Muscle layer of duodenum (tissue), 2 donors: ENCODE measurements around the gene IFNA16.
"Not testable (repeated sequence)": the region's sequence is repeated elsewhere in the genome, so short reads cannot be mapped to it uniquely, and the experiment has no call there.

Source experiments
- H3K27ac ChIP-seq: one replicate; pipeline ENCODE4 v1.7.0; 2013; ENCODE audit warnings: mild to moderate bottlenecking, low read length
- H3K27me3 ChIP-seq: one replicate; pipeline ENCODE4 v1.7.0; 2013; ENCODE audit warnings: low read depth, mild to moderate bottlenecking, control low read depth, low read length
- H3K36me3 ChIP-seq, 2 donors: one replicate each; pipeline ENCODE4 v1.7.0; 2013; ENCODE audit warnings: low read length in 2 of 2, control low read depth in 1 of 2, mild to moderate bottlenecking in 1 of 2; ENCODE audit not compliant: insufficient read depth in 2 of 2, control insufficient read depth in 1 of 2
- H3K4me1 ChIP-seq, 2 donors: one replicate each; pipeline ENCODE4 v1.7.0; 2013; ENCODE audit warnings: low read length in 2 of 2, mild to moderate bottlenecking in 2 of 2, control low read depth in 1 of 2, moderate library complexity in 1 of 2; ENCODE audit not compliant: insufficient read depth in 2 of 2, control insufficient read depth in 1 of 2
- H3K4me3 ChIP-seq, 2 donors: one replicate each; pipeline ENCODE4 v1.7.0; 2013; ENCODE audit warnings: low read length in 2 of 2, low read depth in 1 of 2, mild to moderate bottlenecking in 1 of 2
- H3K9me3 ChIP-seq, 2 donors: one replicate each; pipeline ENCODE4 v1.7.0; 2013; ENCODE audit warnings: low read length in 2 of 2, control low read depth in 1 of 2, mild to moderate bottlenecking in 1 of 2; ENCODE audit not compliant: control insufficient read depth in 1 of 2
- donor health status: healthy.

Gene IFNA16

DNA sequence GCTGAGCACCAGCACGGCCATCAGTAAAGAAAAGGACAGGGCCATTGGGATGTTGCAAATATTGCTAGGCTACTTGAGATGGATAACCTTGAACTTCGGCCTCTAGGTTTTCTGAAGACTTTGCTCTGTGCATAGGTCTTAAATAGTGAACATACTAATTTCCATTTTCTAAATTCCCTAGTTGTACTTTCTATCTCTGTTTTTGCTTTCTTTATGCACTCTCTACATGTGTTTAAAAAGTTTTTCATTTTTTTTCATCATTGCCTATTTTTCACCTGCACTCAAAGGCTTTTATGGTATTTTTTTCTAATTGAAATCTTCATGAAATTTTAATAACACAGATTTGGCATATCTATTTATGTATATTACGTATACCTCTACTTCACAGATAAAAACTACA lies 29.6 kb downstream of the IFNA16 start, which contains the start of gene IFNA4:
TSS of gene IFNA4 (minus strand) at position 101 of the 400 bp plus-strand sequence. CDS start at position 45, 56 bp downstream.
- not testable (repeated sequence) for H3K4me1 ChIP-seq, H3K27me3 ChIP-seq, H3K27ac ChIP-seq, H3K36me3 ChIP-seq, H3K9me3 ChIP-seq, H3K4me3 ChIP-seq

DNA sequence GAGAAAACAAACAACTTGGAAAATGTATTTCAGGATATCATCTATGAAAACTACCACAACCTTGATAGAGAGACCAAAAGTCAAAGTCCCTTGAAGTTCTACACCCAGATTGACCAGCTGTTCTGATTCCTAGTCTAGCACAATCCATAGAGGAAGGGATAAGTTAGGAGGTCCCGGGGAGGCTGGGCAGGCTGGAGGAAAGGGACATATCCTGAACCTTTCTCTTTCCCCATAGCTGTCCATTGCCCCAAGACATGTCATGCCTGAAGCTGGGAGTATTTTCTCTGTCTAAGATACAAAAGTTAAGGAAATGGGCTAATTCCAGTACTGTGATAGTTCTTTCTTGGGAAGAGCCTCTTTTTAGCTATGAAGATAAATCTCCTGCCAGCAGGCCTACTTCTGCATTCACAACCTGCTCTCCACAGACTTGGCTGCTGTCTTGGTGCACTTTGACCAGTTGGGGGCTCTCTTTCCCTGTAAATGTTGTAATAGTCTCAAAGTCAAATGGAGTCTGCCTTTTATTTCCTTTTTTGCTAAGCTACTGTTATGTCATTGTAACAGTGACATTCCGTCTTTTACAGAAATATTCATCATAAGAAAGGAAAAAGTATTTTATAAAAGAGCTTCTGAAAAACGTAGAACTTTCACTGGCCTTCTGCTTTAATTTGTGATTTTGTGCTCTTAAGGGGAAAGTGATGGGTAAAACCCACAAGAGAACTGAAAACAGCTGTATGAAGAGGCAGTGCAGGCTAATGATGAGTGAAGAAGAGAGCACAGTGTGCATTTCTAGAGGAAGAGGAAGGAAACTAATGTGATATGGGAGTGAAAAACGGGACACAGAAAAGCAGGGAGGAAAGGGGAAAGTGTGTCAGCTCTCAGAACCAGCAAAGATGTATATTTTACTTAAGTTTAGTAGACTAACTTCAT lies 34.0 kb downstream of the IFNA16 start:
- H3K27ac ChIP-seq, H3K4me1 ChIP-seq, H3K36me3 ChIP-seq, H3K4me3 ChIP-seq, H3K9me3 ChIP-seq, H3K27me3 ChIP-seq: not testable (repeated sequence)

DNA sequence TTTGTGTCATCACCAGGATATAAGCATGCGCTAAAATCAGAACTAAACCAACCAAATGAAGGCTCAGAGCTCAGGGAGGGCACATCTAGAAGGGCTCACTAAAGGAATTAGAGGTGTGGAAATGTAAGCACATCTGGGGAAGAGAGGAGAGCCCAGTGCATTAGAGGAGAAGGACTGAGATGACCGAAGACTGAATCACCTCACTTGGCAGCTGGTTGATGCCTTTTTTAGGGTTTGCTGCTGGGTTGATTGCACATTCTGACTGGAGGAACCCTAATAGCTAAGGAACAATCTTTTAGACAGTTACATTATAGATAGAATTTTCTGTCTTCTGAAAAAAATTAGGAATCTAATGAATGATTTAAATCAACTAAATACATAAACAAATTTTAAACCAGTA lies 42.4 kb downstream of the IFNA16 start:
- Histone ChIP-seq H3K36me3 (no peaks in the 10 kb centered on the region), H3K27ac (no peak overlapping the region), H3K27me3 (no peaks in the 10 kb centered on the region), H3K9me3 (no peaks in the 10 kb centered on the region), H3K4me3 (no peak overlapping the region), H3K4me1 (no peaks in the 10 kb centered on the region)

GRCh38 chr9:21172156-21172555 lies 45.0 kb downstream of the IFNA16 start:
- Histone ChIP-seq H3K4me1 (no peaks in the 10 kb centered on the region), H3K4me3 (no peak overlapping the region), H3K27ac (no peak overlapping the region), H3K36me3 (no peaks in the 10 kb centered on the region), H3K9me3 (no peaks in the 10 kb centered on the region), H3K27me3 (no peaks in the 10 kb centered on the region)

- no peaks in the 10 kb centered on the region for H3K36me3 ChIP-seq
- H3K9me3 ChIP-seq, result no peaks in the 10 kb centered on the region
- H3K27ac ChIP-seq, result no peak overlapping the region
- H3K4me3 ChIP-seq, result no peak overlapping the region
- H3K27me3 ChIP-seq, result no peaks in the 10 kb centered on the region
- H3K4me1 ChIP-seq, result no peaks in the 10 kb centered on the region
Observed at GRCh38 chr9:21171351-21171750, 45.8 kb downstream of the IFNA16 start.

DNA sequence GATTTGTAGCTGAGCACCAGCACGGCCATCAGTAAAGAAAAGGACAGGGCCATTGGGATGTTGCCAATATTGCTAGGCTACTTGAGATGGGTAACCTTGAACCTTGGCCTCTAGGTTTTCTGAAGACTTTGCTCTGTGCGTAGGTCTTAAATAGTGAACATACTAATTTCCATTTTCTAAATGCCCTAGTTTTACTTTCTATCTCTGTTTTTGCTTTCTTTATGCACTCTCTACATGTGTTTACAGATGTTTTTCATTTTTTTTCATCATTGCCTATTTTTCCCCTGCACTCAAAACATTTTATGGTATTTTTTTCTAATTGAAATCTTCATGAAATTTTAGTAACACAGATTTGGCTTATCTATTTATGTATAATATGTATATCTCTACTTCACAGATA lies 50.6 kb downstream of the IFNA16 start, which contains the start of gene IFNA21:
TSS of gene IFNA21 (minus strand) at position 101 of the 400 bp plus-strand sequence. CDS start at position 53, 48 bp downstream.
- not testable (repeated sequence) for H3K27me3 ChIP-seq, H3K36me3 ChIP-seq, H3K4me3 ChIP-seq, H3K4me1 ChIP-seq, H3K9me3 ChIP-seq, H3K27ac ChIP-seq
